Measurements from ENCODE around the gene LTA4H. TPM values are rescaled to one million over a fixed set of nuclear protein-coding genes. Genes with fewer than 3 reads are reported as not detected.
"Not testable (repeated sequence)": the region's sequence is repeated elsewhere in the genome, so short reads cannot be mapped to it uniquely, and the experiment has no call there.

The LTA4H gene
- total and polyA plus RNA-seq, 5 donors from 2014 or later, result 38.1 to 79.1 (median 68.6) TPM

DNA sequence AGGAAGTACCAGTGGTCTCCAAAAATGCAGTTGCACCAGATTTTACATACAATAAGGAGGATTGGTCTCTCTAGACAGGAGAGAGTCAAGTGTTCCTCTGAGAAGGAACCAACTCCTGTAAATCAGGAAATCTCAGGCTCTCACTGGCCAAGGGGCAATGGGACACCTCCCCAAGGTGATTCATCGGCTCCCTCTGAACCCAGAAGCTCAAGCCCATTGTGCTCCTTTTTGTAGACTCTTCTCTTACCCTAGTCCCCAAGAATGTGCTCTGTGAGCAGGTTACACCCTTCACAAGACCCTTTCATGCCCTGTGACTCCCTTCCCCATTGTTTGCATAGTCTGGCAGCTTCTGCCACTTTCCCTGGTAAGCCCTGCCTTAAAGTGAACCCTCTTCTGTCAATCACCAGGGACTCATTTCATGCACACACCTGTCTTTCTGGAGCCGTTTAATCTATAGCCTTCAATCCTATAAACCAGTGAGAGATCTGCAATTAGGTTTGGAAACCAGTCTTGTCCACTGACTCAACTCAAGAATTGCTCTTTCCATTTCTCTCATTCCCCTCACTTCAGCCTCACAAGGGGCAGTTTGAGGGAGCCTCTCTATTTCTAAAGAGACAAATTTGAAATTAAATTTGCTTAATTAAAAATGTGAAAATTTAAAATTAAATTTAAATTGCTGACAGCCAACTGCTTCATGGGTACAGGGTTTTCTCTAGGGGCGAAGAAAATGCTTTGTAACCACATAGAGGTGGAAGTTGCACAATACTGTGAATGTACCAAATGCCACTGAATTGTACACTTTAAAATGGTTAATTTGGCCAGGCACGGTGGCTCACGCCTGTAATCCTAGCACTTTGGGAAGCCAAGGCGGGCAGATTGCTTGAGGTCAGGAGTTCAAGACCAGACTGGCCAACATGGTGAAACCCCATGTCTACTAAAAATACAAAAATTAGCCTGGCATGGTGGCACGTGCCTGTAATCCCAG, 38.3 kb upstream of the LTA4H start:
- Histone ChIP-seq H3K4me3 (ENCODE audit: low read depth, low read length) (no peak overlapping the region), H3K27me3 (ENCODE audit: control insufficient read depth, insufficient read depth, low read length) (no peaks in the 10 kb centered on the region), H3K4me1 (ENCODE audit: control insufficient read depth, insufficient read depth, low read length, poor library complexity, severe bottlenecking) (no peaks in the 10 kb centered on the region), H3K27ac (ENCODE audit: insufficient read depth, low read length, poor library complexity, severe bottlenecking) (no peak overlapping the region), H3K36me3 (ENCODE audit: control insufficient read depth, insufficient read depth, low read length) (no peaks in the 10 kb centered on the region), H3K9me3 (ENCODE audit: control insufficient read depth in 2 of 2, low read length in 2 of 2) (no peaks in the 10 kb centered on the region)
- H3K4me3 Mint-ChIP-seq, result peak overlapping the region in 1 of 4 donors; percentile 86
- DNase-seq, result no peak
- ATAC-seq (ENCODE audit: low read depth in 2 of 2), result no peak
- H3K4me1 Mint-ChIP-seq, result peaks cover 4 to 9% (median 6%) of the 10 kb centered on the region in 4 donors
- peak overlapping the region in 1 of 3 donors; percentile 5 for H3K27ac Mint-ChIP-seq
- H3K27me3 Mint-ChIP-seq, result peaks cover 30% of the 10 kb centered on the region
- H3K9me3 Mint-ChIP-seq, result no peaks in the 10 kb centered on the region
- no peaks in the 10 kb centered on the region for H3K36me3 Mint-ChIP-seq

DNA sequence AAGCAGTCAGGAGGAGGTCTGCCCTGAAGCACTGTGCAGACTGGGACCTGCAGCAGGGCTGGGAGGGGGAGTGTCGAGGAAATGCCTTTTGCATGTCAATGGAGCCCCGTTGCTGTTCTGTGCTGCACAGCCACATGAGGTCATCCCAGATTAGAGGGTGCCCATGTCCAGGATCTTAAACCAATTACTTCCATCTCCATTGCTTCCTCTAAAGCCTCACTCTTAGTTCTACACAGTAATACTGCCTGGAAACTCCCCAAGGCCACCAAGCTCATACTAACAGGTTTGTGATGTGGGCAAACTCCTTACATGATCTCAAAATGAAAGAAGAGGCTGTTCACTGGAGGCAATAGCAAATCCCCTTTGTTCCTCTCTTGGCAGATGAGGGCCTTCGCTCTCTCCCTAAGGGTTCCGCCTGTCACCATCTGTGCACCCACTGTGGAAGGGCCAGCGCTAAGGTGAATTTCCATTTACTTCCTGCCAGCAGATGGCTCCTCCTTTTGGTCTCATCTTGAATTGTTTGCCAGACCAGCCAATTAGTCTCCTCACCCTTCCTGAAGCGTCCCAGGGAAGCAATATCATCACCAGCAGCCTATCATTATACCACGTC, 35.4 kb upstream of the LTA4H start:
- H3K9me3 Mint-ChIP-seq, result no peaks in the 10 kb centered on the region
- DNase-seq, result no peak
- peaks cover 4 to 9% (median 6%) of the 10 kb centered on the region in 4 donors for H3K4me1 Mint-ChIP-seq
- Histone ChIP-seq H3K9me3 (ENCODE audit: control insufficient read depth in 2 of 2, low read length in 2 of 2) (no peaks in the 10 kb centered on the region), H3K27ac (ENCODE audit: insufficient read depth, low read length, poor library complexity, severe bottlenecking) (no peak overlapping the region), H3K36me3 (ENCODE audit: control insufficient read depth, insufficient read depth, low read length) (no peaks in the 10 kb centered on the region), H3K27me3 (ENCODE audit: control insufficient read depth, insufficient read depth, low read length) (no peaks in the 10 kb centered on the region), H3K4me3 (ENCODE audit: low read depth, low read length) (no peak overlapping the region), H3K4me1 (ENCODE audit: control insufficient read depth, insufficient read depth, low read length, poor library complexity, severe bottlenecking) (no peaks in the 10 kb centered on the region)
- no peaks in the 10 kb centered on the region for H3K36me3 Mint-ChIP-seq
- peak overlapping the region in 1 of 3 donors; percentile 33 for H3K27ac Mint-ChIP-seq
- H3K4me3 Mint-ChIP-seq, result no peak overlapping the region
- no peak for ATAC-seq (ENCODE audit: low read depth in 2 of 2)
- H3K27me3 Mint-ChIP-seq, result peaks cover 24% of the 10 kb centered on the region

GRCh38 chr12:96069511-96070231, 34.3 kb upstream of the LTA4H start:
- H3K4me3 Mint-ChIP-seq, result no peak overlapping the region
- ATAC-seq (ENCODE audit: low read depth in 2 of 2) (no peak), DNase-seq (no peak)
- Histone ChIP-seq H3K4me1 (ENCODE audit: control insufficient read depth, insufficient read depth, low read length, poor library complexity, severe bottlenecking) (peaks cover 2% of the 10 kb centered on the region), H3K36me3 (ENCODE audit: control insufficient read depth, insufficient read depth, low read length) (no peaks in the 10 kb centered on the region), H3K27me3 (ENCODE audit: control insufficient read depth, insufficient read depth, low read length) (no peaks in the 10 kb centered on the region), H3K27ac (ENCODE audit: insufficient read depth, low read length, poor library complexity, severe bottlenecking) (no peak overlapping the region), H3K9me3 (ENCODE audit: control insufficient read depth in 2 of 2, low read length in 2 of 2) (no peaks in the 10 kb centered on the region), H3K4me3 (ENCODE audit: low read depth, low read length) (no peak overlapping the region)
- peaks cover 13% of the 10 kb centered on the region for H3K27me3 Mint-ChIP-seq
- H3K4me1 Mint-ChIP-seq, result peaks cover 4 to 11% (median 7%) of the 10 kb centered on the region in 4 donors
- H3K9me3 Mint-ChIP-seq, result no peaks in the 10 kb centered on the region
- no peaks in the 10 kb centered on the region for H3K36me3 Mint-ChIP-seq
- peak overlapping the region in 1 of 3 donors; percentile 25 for H3K27ac Mint-ChIP-seq

- Mint-ChIP-seq H3K4me1 (peaks cover 7 to 21% (median 11%) of the 10 kb centered on the region in 4 donors), H3K4me3 (no peak overlapping the region), H3K36me3 (no peaks in the 10 kb centered on the region), H3K9me3 (no peaks in the 10 kb centered on the region), H3K27ac (no peak overlapping the region), H3K27me3 (peaks cover 12% of the 10 kb centered on the region)
- H3K27ac ChIP-seq (ENCODE audit: insufficient read depth, low read length, poor library complexity, severe bottlenecking), result no peak overlapping the region
- no peaks in the 10 kb centered on the region for H3K9me3 ChIP-seq (ENCODE audit: control insufficient read depth in 2 of 2, low read length in 2 of 2)
- peaks cover 9% of the 10 kb centered on the region for H3K4me1 ChIP-seq (ENCODE audit: control insufficient read depth, insufficient read depth, low read length, poor library complexity, severe bottlenecking)
- H3K36me3 ChIP-seq (ENCODE audit: control insufficient read depth, insufficient read depth, low read length), result no peaks in the 10 kb centered on the region
- DNase-seq (no peak), ATAC-seq (ENCODE audit: low read depth in 2 of 2) (no peak)
- H3K27me3 ChIP-seq (ENCODE audit: control insufficient read depth, insufficient read depth, low read length), result no peaks in the 10 kb centered on the region
- H3K4me3 ChIP-seq (ENCODE audit: low read depth, low read length), result no peak overlapping the region
These were observed 33.2 kb upstream of the LTA4H start for GRCh38 chr12:96068636-96069035.

DNA sequence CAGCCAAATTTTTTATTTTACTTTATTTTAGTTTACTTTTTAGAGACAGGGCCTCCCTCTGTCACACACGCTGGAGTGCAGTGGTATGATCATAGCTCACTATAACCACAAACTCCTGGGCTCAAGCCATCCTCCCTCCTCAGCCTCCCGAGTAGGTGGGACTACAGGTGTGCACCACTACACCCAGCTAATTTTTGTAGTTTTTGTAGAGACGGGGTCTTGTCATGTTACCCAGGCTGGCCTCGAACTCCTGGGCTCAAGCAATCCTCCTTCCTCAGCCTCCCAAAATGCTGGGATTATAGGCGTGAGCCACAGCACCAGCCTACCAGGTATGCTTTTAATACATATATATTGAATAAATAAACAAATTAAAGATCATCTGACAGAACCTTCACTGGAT, 32.7 kb upstream of the LTA4H start:
- no peak overlapping the region for H3K4me3 ChIP-seq (ENCODE audit: low read depth, low read length)
- DNase-seq (no peak), ATAC-seq (ENCODE audit: low read depth in 2 of 2) (no peak)
- Mint-ChIP-seq H3K4me1 (peaks cover 6 to 24% (median 12%) of the 10 kb centered on the region in 4 donors), H3K27me3 (peaks cover 7% of the 10 kb centered on the region), H3K4me3 (no peak overlapping the region), H3K27ac (no peak overlapping the region), H3K9me3 (no peaks in the 10 kb centered on the region), H3K36me3 (no peaks in the 10 kb centered on the region)
- H3K27ac ChIP-seq (ENCODE audit: insufficient read depth, low read length, poor library complexity, severe bottlenecking), result no peak overlapping the region
- H3K36me3 ChIP-seq (ENCODE audit: control insufficient read depth, insufficient read depth, low read length), result no peaks in the 10 kb centered on the region
- H3K27me3 ChIP-seq (ENCODE audit: control insufficient read depth, insufficient read depth, low read length), result no peaks in the 10 kb centered on the region
- H3K4me1 ChIP-seq (ENCODE audit: control insufficient read depth, insufficient read depth, low read length, poor library complexity, severe bottlenecking), result peaks cover 9% of the 10 kb centered on the region
- no peaks in the 10 kb centered on the region for H3K9me3 ChIP-seq (ENCODE audit: control insufficient read depth in 2 of 2, low read length in 2 of 2)

- H3K9me3 ChIP-seq (ENCODE audit: control insufficient read depth in 2 of 2, low read length in 2 of 2); ATAC-seq (ENCODE audit: low read depth in 2 of 2); H3K27ac Mint-ChIP-seq; H3K27me3 ChIP-seq (ENCODE audit: control insufficient read depth, insufficient read depth, low read length); H3K27me3 Mint-ChIP-seq; H3K9me3 Mint-ChIP-seq; H3K4me3 ChIP-seq (ENCODE audit: low read depth, low read length); DNase-seq; H3K27ac ChIP-seq (ENCODE audit: insufficient read depth, low read length, poor library complexity, severe bottlenecking); H3K36me3 ChIP-seq (ENCODE audit: control insufficient read depth, insufficient read depth, low read length); H3K4me3 Mint-ChIP-seq; H3K36me3 Mint-ChIP-seq: not testable (repeated sequence)
- H3K4me1 Mint-ChIP-seq, result peaks cover 7 to 29% (median 18%) of the 10 kb centered on the region in 4 donors
- peaks cover 14% of the 10 kb centered on the region for H3K4me1 ChIP-seq (ENCODE audit: control insufficient read depth, insufficient read depth, low read length, poor library complexity, severe bottlenecking)
These were observed 30.4 kb upstream of the LTA4H start for GRCh38 chr12:96065776-96066175.

- ATAC-seq (ENCODE audit: low read depth in 2 of 2) (no peak), DNase-seq (no peak)
- H3K4me1 ChIP-seq (ENCODE audit: control insufficient read depth, insufficient read depth, low read length, poor library complexity, severe bottlenecking), result peaks cover 14% of the 10 kb centered on the region
- Mint-ChIP-seq H3K27me3 (peaks cover 4% of the 10 kb centered on the region), H3K36me3 (no peaks in the 10 kb centered on the region), H3K4me1 (peaks cover 7 to 25% (median 18%) of the 10 kb centered on the region in 4 donors), H3K4me3 (no peak overlapping the region), H3K9me3 (no peaks in the 10 kb centered on the region), H3K27ac (peak overlapping the region in 2 of 3 donors; percentile 6 to 61)
- no peaks in the 10 kb centered on the region for H3K36me3 ChIP-seq (ENCODE audit: control insufficient read depth, insufficient read depth, low read length)
- no peaks in the 10 kb centered on the region for H3K9me3 ChIP-seq (ENCODE audit: control insufficient read depth in 2 of 2, low read length in 2 of 2)
- no peak overlapping the region for H3K4me3 ChIP-seq (ENCODE audit: low read depth, low read length)
- no peaks in the 10 kb centered on the region for H3K27me3 ChIP-seq (ENCODE audit: control insufficient read depth, insufficient read depth, low read length)
- no peak overlapping the region for H3K27ac ChIP-seq (ENCODE audit: insufficient read depth, low read length, poor library complexity, severe bottlenecking)
These were observed 29.6 kb upstream of the LTA4H start for GRCh38 chr12:96064966-96065365.
